ENCODE measurements around the gene TACR3.
"Not testable (repeated sequence)": the region's sequence is repeated elsewhere in the genome, so short reads cannot be mapped to it uniquely, and the experiment has no call there.

Gene TACR3

GRCh38 chr4:103720661-103721060 is 876 bp upstream of the TACR3 start:
- H3K4me3 ChIP-seq (replicated peaks; ENCODE audit: low read depth, low read length): no peak overlapping the region
- TF ChIP-seq CTCF (IDR thresholded peaks at IDR 0.05; ENCODE audit: low read length, missing control alignments): no peak
- no peak for DNase-seq (ENCODE audit: low read depth)

GRCh38 chr4:103719105-103719829 is 518 bp downstream of the TACR3 start:
- H3K4me3 ChIP-seq (replicated peaks; ENCODE audit: low read depth, low read length): no peak overlapping the region
- DNase-seq (ENCODE audit: low read depth): no peak
- no peak for TF ChIP-seq CTCF (IDR thresholded peaks at IDR 0.05; ENCODE audit: low read length, missing control alignments)

- TF ChIP-seq CTCF (IDR thresholded peaks at IDR 0.05; ENCODE audit: low read length, missing control alignments): no peak
- no peak overlapping the region for H3K4me3 ChIP-seq (replicated peaks; ENCODE audit: low read depth, low read length)
- DNase-seq (ENCODE audit: low read depth): no peak
Measured at GRCh38 chr4:103692615-103693014, 27.2 kb downstream of the TACR3 start.

GRCh38 chr4:103673983-103674382 is 45.8 kb downstream of the TACR3 start:
- H3K4me3 ChIP-seq (replicated peaks; ENCODE audit: low read depth, low read length): no peak overlapping the region
- DNase-seq (ENCODE audit: low read depth): no peak
- no peak for TF ChIP-seq CTCF (IDR thresholded peaks at IDR 0.05; ENCODE audit: low read length, missing control alignments)

- H3K4me3 ChIP-seq (replicated peaks; ENCODE audit: low read depth, low read length); DNase-seq (ENCODE audit: low read depth): not testable (repeated sequence)
Measured at GRCh38 chr4:103666764-103667163, 53.0 kb downstream of the TACR3 start.

GRCh38 chr4:103664436-103665075 is 55.2 kb downstream of the TACR3 start:
- DNase-seq (ENCODE audit: low read depth): no peak
- no peak for TF ChIP-seq CTCF (IDR thresholded peaks at IDR 0.05; ENCODE audit: low read length, missing control alignments)
- no peak overlapping the region for H3K4me3 ChIP-seq (replicated peaks; ENCODE audit: low read depth, low read length)

GRCh38 chr4:103648541-103648940 is 71.2 kb downstream of the TACR3 start:
- H3K4me3 ChIP-seq (replicated peaks; ENCODE audit: low read depth, low read length): no peak overlapping the region
- DNase-seq (ENCODE audit: low read depth): no peak
- no peak for TF ChIP-seq CTCF (IDR thresholded peaks at IDR 0.05; ENCODE audit: low read length, missing control alignments)
